SK-MEL-5 (cell line): Measurements from ENCODE around the gene CFLAR. TPM values are rescaled to one million over a fixed set of nuclear protein-coding genes. Genes with fewer than 3 reads are reported as not detected.

Experiments
- DNase-seq: peaks from one replicate; pipeline ENCODE4 v3.0.0-alpha.2; 2016; ENCODE audit warnings: low read depth, low spot score
- in situ Hi-C: cut with HindIII; loops from 2 replicates; pipeline ENCODE4 v1.10.0; 2016; ENCODE audit warnings: low sequenced_read_pairs, high pct_unique_total_duplicates, low pct_unique_long_range_greater_than_20kb
- total RNA-seq: library from RNA; depleted of rRNA; stranded (reverse); fragments of >200 nt; shearing (Covaris generic); gene quantifications from 2 replicates; pipeline ENCODE4 v1.2.3, GENCODE V29; 2014

The CFLAR gene
- total RNA-seq, 1 experiment from 2014 or later: 38.5 TPM

DNA sequence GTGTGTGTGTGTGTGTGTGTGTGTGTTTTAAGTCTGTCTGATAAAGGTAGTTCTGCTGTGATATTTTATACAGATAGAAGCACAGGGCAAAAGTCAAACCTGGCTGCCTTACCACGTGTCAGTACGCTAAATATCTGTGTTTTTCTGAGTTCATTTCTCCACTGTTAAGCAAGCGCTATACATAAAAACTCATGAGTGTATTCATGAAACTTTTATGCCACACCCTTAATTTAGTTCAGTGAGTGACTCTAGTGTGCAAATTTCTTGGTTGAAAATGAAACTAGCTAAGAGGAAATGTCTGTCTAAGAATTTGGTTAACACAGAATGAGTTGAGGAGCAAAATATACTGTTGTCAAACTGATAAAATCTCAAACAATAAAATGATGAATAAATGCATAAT is 78.1 kb downstream of the CFLAR start:
- in situ Hi-C loops: no loop called here
- no peak for DNase-seq

DNA sequence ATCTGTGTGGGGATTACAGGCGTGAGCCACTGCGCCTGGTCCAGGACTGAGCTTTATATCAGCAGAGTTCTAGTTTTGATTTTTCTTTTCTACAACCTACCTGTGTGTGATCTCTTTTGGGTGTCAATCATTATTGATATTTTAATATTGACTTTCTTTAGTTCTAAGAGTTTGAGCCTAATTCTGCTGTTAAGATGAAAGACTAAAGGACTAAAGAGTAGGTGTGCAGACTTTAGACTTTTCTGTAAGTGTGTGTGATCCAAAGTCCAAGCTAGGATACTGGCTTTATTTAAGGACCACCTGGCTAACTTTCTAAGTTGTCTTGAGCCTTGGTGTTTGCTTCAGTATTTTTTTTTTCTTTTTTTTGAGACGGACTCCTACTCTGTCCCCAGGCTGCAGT is 79.4 kb downstream of the CFLAR start:
- in situ Hi-C loops: no loop called here
- DNase-seq: no peak

DNA sequence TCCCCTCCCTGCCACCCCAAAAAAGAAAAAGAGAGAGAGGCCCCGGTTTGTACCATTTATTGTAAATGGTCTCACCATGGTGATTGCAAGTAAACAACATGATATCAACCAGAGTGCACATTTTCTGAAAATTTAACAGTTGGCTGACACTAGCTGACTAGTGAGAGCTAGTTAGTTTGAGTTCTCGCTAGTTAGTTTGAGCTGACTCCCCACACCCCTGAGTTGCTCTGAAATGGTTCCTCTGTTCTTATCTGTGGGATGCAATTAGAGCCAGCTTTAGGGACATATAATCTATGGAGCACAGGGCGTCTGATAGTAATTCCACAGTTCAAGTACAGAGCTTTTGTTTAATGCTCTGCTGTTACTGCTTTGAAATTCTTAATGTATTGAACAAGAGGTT is 80.0 kb downstream of the CFLAR start:
- no peak for DNase-seq
- in situ Hi-C loops: no loop called here

DNA sequence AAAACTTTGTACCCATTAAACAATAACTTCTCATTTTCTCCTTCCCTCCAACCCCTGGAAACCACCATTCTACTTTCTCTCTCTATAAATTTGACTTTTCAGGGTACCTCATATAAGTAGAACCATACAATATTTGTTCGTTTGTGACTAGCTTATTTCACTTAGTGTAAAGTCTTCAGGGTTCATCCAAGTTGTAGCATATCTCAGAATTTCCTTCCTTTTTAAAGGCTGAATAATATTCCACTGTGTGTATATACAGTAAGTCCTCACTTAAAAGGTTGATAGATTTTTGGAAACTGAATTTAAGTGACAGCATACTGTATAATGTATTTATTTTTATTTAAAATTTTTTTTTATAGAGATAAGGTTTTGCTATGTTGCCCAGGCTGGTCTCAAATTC is 80.8 kb downstream of the CFLAR start:
- DNase-seq: no peak
- in situ Hi-C loops: no loop called here

DNA sequence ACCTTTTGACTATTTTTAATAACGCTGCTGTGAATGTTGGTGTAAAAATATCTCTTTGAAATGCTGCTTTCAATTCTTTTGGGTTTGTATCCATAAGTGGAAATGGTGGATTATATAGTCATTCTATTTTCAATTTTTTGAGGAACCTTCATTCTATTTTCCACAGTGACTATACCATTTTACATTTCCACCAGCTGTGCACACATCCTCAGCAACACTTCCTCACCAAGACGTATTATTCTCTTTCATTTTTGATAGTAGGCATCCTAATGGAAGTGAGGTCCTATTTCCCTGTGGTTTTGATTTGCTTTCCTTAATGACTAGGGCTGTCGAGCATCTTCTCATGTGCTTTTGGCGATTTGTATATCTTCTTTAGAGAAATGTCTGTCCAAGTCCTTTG is 81.8 kb downstream of the CFLAR start:
- no peak for DNase-seq
- in situ Hi-C loops: no loop called here

DNA sequence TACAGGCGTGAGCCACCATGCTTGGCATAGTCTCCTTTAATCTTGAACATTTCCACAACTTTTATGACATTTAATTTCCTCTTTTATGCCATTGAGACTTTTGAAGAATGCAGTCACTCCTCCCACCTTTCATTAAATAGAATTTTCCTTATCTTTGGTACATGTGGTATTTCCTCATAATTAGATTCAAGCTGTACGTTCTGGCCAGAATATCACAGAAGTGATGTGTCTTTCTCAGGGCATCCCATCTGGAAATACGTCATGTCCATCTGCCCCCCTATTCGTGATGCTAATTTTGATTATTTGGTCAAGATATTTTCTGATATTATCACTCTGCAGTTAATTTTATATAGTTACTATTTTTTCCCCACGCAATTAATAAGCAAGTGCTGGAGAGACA is 83.9 kb downstream of the CFLAR start:
- in situ Hi-C loops: no loop called here
- DNase-seq: no peak

DNA sequence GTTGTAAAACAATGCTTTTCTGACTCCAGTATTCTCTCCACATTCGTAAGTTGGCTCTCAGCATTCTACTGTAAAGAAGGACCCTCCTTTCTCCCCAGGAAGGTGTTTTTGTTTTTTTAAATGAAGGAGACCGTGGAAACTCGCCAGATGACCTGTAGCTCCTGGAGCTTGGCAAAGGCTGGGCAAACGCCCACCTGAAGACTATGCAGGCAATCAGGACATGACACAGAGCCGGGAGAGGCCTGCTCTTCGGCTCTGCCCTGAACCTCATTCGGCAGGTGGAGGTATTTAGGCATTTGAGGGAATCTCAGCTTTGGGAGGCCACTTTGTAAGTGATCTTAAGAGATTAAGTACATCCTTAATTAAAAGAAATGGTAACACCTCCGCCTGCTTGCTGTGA is 84.4 kb downstream of the CFLAR start:
- DNase-seq: no peak
- in situ Hi-C loops: no loop called here

DNA sequence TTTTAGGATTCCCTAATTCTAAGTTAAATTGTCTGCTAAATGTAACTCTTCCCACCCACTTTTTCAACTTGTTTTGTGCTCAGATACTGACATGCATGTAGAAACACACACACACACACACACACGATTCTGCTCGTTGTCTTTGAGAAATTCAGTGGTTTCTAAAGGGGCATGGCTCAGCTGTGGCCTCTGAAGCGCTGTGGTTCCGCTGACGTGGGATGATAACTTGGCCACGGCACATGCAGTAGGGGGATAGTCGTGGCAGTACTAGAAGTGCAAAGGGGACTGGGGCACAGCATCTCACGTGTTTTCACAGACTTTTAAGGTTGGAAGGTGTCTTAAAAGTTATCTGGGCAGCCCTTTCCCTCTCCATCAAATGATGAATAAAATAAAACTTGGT is 85.4 kb downstream of the CFLAR start:
- in situ Hi-C loops: no loop called here
- no peak for DNase-seq

DNA sequence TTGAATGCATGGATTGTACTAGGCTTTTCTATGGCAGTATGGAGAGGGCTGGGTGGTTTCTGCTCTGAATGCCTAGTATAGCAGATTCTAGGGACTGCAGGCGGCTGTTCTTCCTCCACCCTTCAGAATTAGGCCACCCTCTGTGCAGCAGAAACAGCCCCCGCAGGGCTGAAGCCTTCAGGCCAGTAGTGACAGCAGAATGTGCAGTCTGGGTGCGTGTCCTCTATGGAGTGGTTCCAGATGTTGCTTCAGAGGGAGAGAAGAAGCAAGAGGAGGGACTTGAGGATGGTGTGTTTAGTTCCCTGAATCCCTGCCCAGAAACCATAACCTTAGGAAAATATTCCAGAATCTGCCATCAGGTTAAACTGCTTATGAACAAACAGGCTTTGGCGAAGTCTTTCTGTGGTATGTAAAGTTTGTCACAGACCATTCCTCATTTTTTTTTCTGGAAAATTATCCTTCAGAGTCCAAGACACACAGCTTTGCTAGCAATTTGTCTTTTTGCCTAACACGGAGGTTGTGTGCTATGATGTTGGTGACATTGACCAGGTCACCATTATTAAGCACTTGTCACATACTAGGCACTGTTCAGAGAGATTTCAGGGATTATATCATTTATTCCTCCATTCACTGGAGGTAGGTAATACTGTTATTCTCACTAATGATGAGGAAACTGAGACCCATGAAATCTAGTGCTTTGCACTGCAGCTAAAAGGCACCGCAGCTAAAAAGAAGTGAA is 88.1 kb downstream of the CFLAR start:
- in situ Hi-C loops: no loop called here
- no peak for DNase-seq

DNA sequence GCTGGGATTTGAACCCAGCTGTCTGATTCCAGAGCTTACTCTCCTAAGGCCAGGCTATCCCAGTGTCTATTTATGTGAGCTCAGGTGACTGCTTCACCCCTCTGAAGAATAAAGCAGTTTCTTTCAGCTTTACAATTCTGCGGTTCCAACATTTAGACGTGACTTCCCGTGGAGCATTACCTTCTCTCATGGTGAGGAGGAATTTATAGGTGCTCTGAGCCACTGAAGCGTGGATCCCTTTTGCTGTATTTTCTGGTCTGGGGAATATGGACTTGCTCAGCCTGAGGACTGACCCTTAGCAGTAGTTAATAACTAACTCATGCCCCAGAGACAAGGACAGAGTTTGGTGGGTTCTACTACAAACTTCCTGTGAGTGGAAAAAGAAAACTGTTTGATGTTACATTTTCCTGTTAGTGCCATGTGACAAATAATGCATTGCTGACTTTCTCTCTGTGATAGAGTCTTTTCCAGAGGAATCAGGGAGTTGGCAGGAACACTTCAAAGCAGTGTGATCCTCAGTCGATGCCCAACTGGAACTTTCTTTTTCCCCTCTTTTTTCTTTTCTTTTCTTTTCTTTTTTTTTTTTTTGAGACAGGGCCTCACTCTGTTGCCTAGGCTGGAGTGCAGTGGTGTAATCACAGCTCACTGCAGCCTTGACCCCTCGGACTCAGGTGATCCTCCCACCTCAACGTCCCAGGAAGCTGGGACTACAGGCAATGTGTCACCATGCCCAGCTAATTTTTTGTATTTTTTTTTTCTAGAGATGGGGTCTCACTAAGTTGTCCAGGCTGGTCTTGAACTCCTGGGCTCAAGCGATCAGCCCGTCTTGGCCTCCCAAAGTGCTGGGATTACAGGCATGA is 88.9 kb downstream of the CFLAR start:
- in situ Hi-C loops: no loop called here
- no peak for DNase-seq

DNA sequence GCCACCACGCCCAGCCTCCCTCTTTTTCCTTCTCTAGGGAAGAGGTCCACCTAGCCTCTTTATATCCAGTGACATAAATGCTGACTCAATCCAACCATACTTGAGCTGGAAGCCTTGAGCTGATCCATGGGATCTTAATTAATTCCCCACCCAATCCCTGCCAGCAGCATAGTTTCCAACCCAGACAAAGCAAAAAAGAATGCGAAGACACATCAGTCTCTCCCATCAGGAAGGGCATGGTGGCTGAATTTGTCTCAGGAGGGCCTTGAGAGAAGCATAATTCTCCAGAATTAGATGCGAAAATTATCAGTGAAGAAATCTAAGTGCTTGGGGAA is 89.5 kb downstream of the CFLAR start:
- DNase-seq: no peak
- in situ Hi-C loops: no loop called here

DNA sequence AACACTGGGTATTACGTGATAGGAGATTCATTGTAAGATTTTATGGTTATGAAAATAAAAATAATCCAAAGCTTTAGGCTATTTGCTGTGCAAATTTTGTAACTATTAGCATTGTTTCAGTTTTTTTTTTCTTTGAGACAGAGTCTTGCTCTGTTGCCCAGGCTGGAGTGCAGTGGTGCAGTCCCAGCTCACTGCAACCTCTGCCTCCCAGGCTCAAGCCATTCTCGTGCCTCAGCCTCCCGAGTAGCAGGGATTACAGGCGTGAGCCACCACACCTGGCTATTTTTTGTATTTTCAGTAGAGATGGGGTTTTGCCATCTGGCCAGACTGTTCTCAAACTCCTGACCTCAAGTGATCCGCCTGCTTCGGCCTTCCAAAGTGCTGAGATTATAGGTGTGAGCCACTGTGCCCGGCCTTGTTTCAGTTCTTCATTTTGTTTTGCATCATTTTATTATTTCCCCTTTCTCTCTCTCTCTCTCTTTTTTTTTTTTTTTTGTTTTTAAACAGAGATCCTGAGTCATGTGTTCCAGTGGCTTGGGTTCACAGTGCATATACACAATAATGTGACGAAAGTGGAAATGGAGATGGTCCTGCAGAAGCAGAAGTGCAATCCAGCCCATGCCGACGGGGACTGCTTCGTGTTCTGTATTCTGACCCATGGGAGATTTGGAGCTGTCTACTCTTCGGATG is 92.7 kb downstream of the CFLAR start:
- in situ Hi-C loops: no loop called here

DNA sequence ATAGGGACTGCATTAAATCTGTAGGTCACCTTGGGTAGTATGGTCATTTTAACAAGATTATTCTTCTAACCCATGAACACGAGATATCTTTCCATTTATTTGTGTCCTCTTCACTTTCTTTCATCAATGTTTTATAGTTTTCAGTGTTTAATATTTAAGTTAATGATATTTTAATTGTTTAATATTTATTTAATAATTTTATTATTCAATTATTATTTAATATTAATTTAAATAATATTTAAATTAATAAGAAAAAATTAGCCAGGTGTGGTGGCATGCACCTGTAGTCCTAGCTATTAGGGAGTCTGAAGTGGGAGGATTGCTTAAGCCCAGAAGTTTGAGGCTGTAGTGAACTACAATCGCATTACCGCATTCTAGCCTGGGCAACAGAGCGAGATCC is 100.0 kb downstream of the CFLAR start:
- in situ Hi-C loops: no loop called here

More for the DNA sequence above, 92.7 kb downstream of the CFLAR start:
- DNase-seq: no peak

DNA sequence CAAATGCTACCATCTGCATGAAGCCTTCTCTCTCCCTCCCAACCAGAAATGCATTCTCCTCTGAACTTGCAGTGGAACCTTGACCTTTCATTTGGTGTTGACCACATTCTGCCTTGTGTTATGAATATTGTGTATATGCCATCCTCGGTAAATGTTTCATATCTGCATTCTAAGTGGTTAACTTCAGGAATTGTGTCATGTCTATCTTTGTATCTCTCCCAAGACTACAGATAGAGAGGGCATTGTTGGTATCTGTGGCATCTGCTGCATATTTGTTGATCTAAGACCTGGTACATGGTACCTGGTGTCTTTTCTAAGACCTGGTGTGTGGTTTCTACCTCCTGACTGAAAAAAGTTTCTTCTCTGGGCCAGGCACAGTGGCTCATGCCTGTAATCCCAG is 101.0 kb downstream of the CFLAR start:
- in situ Hi-C loops: no loop called here
- no peak for DNase-seq

More for the DNA sequence above, 100.0 kb downstream of the CFLAR start:
- no peak for DNase-seq

DNA sequence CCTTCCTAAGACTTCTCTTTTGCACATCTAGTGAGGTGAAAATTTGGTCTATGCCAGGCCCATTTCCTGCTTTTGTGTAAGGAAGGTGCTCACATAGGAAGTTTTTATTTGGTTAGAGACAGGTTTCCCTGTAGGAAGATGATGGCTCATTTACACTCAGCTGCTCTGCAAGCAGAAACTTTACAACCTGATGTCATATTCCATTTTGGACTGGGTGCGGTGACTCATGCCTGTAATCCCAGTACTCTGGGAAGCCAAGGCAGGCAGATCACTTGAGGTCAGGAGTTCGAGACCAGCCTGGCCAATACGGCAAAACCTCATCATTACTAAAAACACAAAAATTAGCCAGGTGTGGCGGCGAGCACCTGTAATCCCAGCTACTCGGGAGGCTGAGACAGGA is 102.8 kb downstream of the CFLAR start:
- DNase-seq: no peak
- in situ Hi-C loops: no loop called here

DNA sequence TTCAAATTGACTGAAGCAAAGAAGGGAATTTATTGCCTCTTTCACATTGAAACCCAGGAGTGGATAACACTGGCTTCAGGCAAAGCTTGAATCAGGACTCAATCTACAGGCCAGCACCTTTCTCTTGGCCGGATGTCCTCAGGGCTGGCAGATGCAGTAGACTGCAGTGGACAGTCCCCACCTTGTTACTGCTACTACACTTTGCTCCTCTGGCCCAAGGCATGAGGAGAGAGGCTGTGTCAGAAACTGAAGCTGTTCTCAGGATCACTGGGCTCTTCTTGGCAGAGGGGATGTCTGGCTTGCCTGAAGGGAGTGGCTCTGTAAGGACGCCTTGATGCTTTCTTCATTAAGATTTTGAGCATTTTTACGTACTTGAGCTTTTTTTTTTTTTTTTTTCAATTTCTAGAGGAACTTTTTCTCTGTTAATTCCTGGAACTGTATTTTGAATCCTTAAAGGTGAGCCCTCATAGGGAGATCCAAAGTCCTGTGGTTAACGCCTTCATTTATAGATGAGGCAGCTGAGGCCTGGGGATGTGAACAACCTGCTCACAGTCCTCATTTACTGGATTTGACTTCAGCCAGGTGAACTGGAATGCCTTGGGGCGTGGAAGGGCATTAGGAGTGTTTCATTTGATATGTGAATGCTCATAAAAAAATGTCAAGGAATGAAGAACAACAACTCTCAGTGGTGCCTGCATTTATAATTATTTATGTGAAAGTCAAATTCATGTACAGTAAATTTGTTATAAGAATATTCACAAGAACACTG is 103.5 kb downstream of the CFLAR start:
- in situ Hi-C loops: no loop called here
- no peak for DNase-seq

DNA sequence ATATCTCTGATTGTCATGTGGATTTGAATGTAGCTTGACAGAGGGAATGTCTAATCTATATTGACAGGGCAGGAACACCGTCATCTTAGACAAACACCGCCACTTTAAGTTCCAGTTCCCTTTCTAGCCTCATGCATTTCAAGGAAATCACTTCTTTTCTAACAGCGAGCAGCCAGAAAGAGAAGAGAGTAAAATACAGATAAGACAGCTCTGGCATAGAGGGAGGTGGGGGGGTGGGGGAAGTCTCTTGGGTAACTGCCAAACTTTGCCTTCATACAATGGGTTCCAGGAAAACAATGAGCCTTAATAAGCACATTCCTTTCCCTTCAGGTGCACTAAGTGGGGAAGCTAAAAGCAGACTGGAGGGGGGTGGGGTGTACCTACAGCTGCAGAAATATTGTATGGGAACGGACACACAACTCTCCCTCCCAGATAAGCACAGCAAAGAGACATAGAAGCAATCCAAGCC is 104.2 kb downstream of the CFLAR start:
- DNase-seq: no peak

More for the DNA sequence above, 104.2 kb downstream of the CFLAR start:
- in situ Hi-C loops: no loop called here
